Neural cell (in vitro differentiated cells): ENCODE data around the gene ADAMTS14. TPM values are rescaled to one million over a fixed set of nuclear protein-coding genes. Genes with fewer than 3 reads are reported as not detected.

Experiments
- H2AFZ ChIP-seq: fragments of 200-600, 300-800 bp; sonication (generic), shearing (Covaris generic); 2 replicates; pipeline ENCODE4 v1.6.0; 2014; ENCODE audit warnings: low read depth, mild to moderate bottlenecking, antibody characterized with exemption, low read length, moderate library complexity
- H3F3A ChIP-seq: fragments of 200-600 bp; shearing (Covaris generic); 2 replicates; pipeline ENCODE4 v1.6.1; 2016; ENCODE audit warnings: mild to moderate bottlenecking, moderate library complexity, mixed read lengths, antibody characterized with exemption, low read length; ENCODE audit not compliant: insufficient read depth, poor library complexity, severe bottlenecking
- H3K27ac ChIP-seq: fragments of 200-600, 300-800 bp; sonication (generic), shearing (Covaris generic); 2 replicates; pipeline ENCODE4 v1.5.1; 2014; ENCODE audit warnings: mild to moderate bottlenecking, low read length, moderate library complexity
- H3K27me3 ChIP-seq: fragments of 300-800, 200-600 bp; sonication (generic), shearing (Covaris generic); 2 replicates; pipeline ENCODE4 v1.6.0; 2014; ENCODE audit warnings: mild to moderate bottlenecking, low read depth, low read length, moderate library complexity; ENCODE audit not compliant: insufficient read depth
- H3K36me3 ChIP-seq: fragments of 300-800, 200-600 bp; sonication (generic), shearing (Covaris generic); 2 replicates; pipeline ENCODE4 v1.5.1; 2014; ENCODE audit warnings: mild to moderate bottlenecking, antibody characterized with exemption, low read length, moderate library complexity; ENCODE audit not compliant: insufficient read depth
- H3K4me2 ChIP-seq: fragments of 300-800, 200-600 bp; sonication (generic), shearing (Covaris generic); 2 replicates; pipeline ENCODE4 v1.6.0; 2014; ENCODE audit warnings: mild to moderate bottlenecking, low read length
- H3K4me3 ChIP-seq: fragments of 300-800, 200-600 bp; sonication (generic), shearing (Covaris generic); 2 replicates; pipeline ENCODE4 v1.5.1; 2014; ENCODE audit warnings: mild to moderate bottlenecking, low read length, moderate library complexity
- H3K79me2 ChIP-seq: fragments of 200-600 bp; shearing (Covaris generic); replicated peaks from 2 replicates; pipeline ENCODE4 v1.6.0; 2014; ENCODE audit warnings: mild to moderate bottlenecking, low read length, moderate library complexity; ENCODE audit not compliant: insufficient read depth
- H3K9ac ChIP-seq: fragments of 300-800, 200-600 bp; sonication (generic), shearing (Covaris generic); 2 replicates; pipeline ENCODE4 v1.6.1; 2016; ENCODE audit warnings: mild to moderate bottlenecking, low read length, mixed read lengths
- H3K9me2 ChIP-seq: fragments of 200-600 bp; shearing (Covaris generic); 2 replicates; pipeline ENCODE4 v1.6.1; 2016; ENCODE audit warnings: mild to moderate bottlenecking, low read length, mixed read lengths; ENCODE audit not compliant: insufficient read depth
- H3K9me3 ChIP-seq: fragments of 200-600, 300-800 bp; sonication (generic), shearing (Covaris generic); 2 replicates; pipeline ENCODE4 v1.6.1; 2016; ENCODE audit warnings: mild to moderate bottlenecking, mixed run types, low read length, moderate library complexity, mixed read lengths
- H4K20me1 ChIP-seq: fragments of 200-600 bp; shearing (Covaris generic); 2 replicates; pipeline ENCODE4 v1.6.1; 2016; ENCODE audit warnings: mild to moderate bottlenecking, mixed run types; ENCODE audit not compliant: insufficient read depth
- EP300 ChIP-seq: fragments of 450-650 bp; conservative IDR thresholded peaks from 2 replicates; pipeline ENCODE4 v1.6.1; 2014; ENCODE audit warnings: antibody characterized with exemption, mild to moderate bottlenecking, moderate library complexity; ENCODE audit not compliant: poor library complexity, severe bottlenecking
- EZH2 ChIP-seq: fragments of 200-600, 300-800 bp; shearing (Covaris generic), sonication (generic); IDR thresholded peaks from 2 replicates; pipeline ENCODE4 v1.6.1; 2014; ENCODE audit warnings: antibody characterized with exemption, low read length, borderline replicate concordance, mild to moderate bottlenecking; ENCODE audit not compliant: insufficient read depth, poor library complexity, severe bottlenecking
- MXI1 ChIP-seq: fragments of 450-650 bp; conservative IDR thresholded peaks from 2 replicates; pipeline ENCODE4 v1.6.1; 2014; ENCODE audit warnings: antibody characterized with exemption, mild to moderate bottlenecking; ENCODE audit not compliant: poor library complexity, severe bottlenecking
- POLR2AphosphoS5 ChIP-seq: IDR thresholded peaks from 2 replicates; pipeline ENCODE4 v1.6.1; 2012
- RAD21 ChIP-seq: fragments of 450-650 bp; conservative IDR thresholded peaks from 2 replicates; pipeline ENCODE4 v1.6.1; 2014; ENCODE audit warnings: antibody characterized with exemption, mild to moderate bottlenecking, moderate library complexity
- REST ChIP-seq: IDR thresholded peaks from 2 replicates; pipeline ENCODE4 v1.6.1; 2012; ENCODE audit warnings: borderline replicate concordance
- SMC3 ChIP-seq: fragments of 450-650 bp; conservative IDR thresholded peaks from 2 replicates; pipeline ENCODE4 v1.6.1; 2014; ENCODE audit warnings: antibody characterized with exemption, mild to moderate bottlenecking, moderate library complexity; ENCODE audit not compliant: poor library complexity
- TAF1 ChIP-seq: IDR thresholded peaks from 2 replicates; pipeline ENCODE4 v1.6.1; 2012; ENCODE audit warnings: low read depth
- polyA plus RNA-seq: library from polyadenylated mRNA; depleted of rRNA; stranded (reverse); fragments of >200 nt; gene quantifications from 2 replicates; pipeline ENCODE4 v1.2.3, GENCODE V29; 2014
- TF ChIP-seq, protein P1 (sequence below): fragments of 450-650 bp; IDR thresholded peaks from 2 replicates; pipeline ENCODE4 v1.5.1; 2014; ENCODE audit warnings: antibody characterized with exemption, mild to moderate bottlenecking, moderate library complexity; ENCODE audit not compliant: poor library complexity, severe bottlenecking

ADAMTS14 gene
- polyA plus RNA-seq, 1 donor from 2014 or later: 0.04 TPM

GRCh38 chr10:70622981-70623844 is 49.1 kb upstream of the ADAMTS14 start:
- TF ChIP-seq EZH2 (no peak), TAF1 (no peak), MXI1 (no peak), SMC3 (no peak), POLR2AphosphoS5 (no peak), EP300 (no peak), REST (no peak), RAD21 (no peak)
- TF ChIP-seq, protein P1, sequence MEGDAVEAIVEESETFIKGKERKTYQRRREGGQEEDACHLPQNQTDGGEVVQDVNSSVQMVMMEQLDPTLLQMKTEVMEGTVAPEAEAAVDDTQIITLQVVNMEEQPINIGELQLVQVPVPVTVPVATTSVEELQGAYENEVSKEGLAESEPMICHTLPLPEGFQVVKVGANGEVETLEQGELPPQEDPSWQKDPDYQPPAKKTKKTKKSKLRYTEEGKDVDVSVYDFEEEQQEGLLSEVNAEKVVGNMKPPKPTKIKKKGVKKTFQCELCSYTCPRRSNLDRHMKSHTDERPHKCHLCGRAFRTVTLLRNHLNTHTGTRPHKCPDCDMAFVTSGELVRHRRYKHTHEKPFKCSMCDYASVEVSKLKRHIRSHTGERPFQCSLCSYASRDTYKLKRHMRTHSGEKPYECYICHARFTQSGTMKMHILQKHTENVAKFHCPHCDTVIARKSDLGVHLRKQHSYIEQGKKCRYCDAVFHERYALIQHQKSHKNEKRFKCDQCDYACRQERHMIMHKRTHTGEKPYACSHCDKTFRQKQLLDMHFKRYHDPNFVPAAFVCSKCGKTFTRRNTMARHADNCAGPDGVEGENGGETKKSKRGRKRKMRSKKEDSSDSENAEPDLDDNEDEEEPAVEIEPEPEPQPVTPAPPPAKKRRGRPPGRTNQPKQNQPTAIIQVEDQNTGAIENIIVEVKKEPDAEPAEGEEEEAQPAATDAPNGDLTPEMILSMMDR: no peak
- Histone ChIP-seq H3K27ac (no peak overlapping the region), H3K79me2 (no peaks in the 10 kb centered on the region), H3F3A (no peaks in the 10 kb centered on the region), H4K20me1 (no peaks in the 10 kb centered on the region), H3K4me3 (no peak overlapping the region), H3K4me2 (no peak overlapping the region), H3K9me2 (no peaks in the 10 kb centered on the region), H3K27me3 (no peaks in the 10 kb centered on the region), H3K9me3 (peaks cover 6% of the 10 kb centered on the region), H2AFZ (no peak overlapping the region), H3K9ac (no peak overlapping the region), H3K36me3 (no peaks in the 10 kb centered on the region)

GRCh38 chr10:70626056-70626455 is 46.2 kb upstream of the ADAMTS14 start:
- Histone ChIP-seq H3K9ac (no peak overlapping the region), H3K4me2 (no peak overlapping the region), H3K27ac (no peak overlapping the region)

More at GRCh38 chr10:70626056-70626455, 46.2 kb upstream of the ADAMTS14 start:
- Histone ChIP-seq H4K20me1 (no peaks in the 10 kb centered on the region), H3K27me3 (no peaks in the 10 kb centered on the region), H2AFZ (no peak overlapping the region), H3K9me2 (no peaks in the 10 kb centered on the region), H3K36me3 (no peaks in the 10 kb centered on the region), H3K4me3 (no peak overlapping the region), H3K79me2 (no peaks in the 10 kb centered on the region), H3F3A (no peaks in the 10 kb centered on the region), H3K9me3 (peaks cover 6% of the 10 kb centered on the region)
- TF ChIP-seq TAF1: no peak
- no peak for TF ChIP-seq SMC3
